GM18499 (cell line): Measurements from ENCODE around the gene SPTAN1.
"Not testable (repeated sequence)": the region's sequence is repeated elsewhere in the genome, so short reads cannot be mapped to it uniquely, and the experiment has no call there.

Source experiments
- ATAC-seq: cut with Tn5 transposase; IDR thresholded peaks from one replicate; pipeline ENCODE4 v1.9.1; 2021; ENCODE audit warnings: moderate number of reproducible peaks; ENCODE audit not compliant: insufficient read depth, unreplicated experiment

Gene SPTAN1

GRCh38 chr9:128653908-128654307 lies 101.5 kb downstream of the SPTAN1 start:
- no peak for ATAC-seq

- no peak for ATAC-seq
Measured at GRCh38 chr9:128654481-128654880, 102.1 kb downstream of the SPTAN1 start.

- ATAC-seq, result peak; percentile 59
Measured at GRCh38 chr9:128656416-128657343, 104.3 kb downstream of the SPTAN1 start, which contains the start of gene DYNC2I2. Gene DYNC2I2, minus strand, starts transcription at chr9:128656847. Its CDS starts 121 bp downstream, at chr9:128656726.

GRCh38 chr9:128657344-128657704 lies 104.9 kb downstream of the SPTAN1 start:
- ATAC-seq, result no peak

- ATAC-seq, result no peak
Measured at GRCh38 chr9:128657796-128658195, 105.4 kb downstream of the SPTAN1 start.

GRCh38 chr9:128666481-128666941 lies 114.1 kb downstream of the SPTAN1 start:
- ATAC-seq, result not testable (repeated sequence)

- ATAC-seq, result no peak
Measured at GRCh38 chr9:128669786-128670185, 117.4 kb downstream of the SPTAN1 start.

GRCh38 chr9:128675382-128675781 lies 123.0 kb downstream of the SPTAN1 start:
- ATAC-seq, result no peak

- no peak for ATAC-seq
Measured at GRCh38 chr9:128677794-128678193, 125.4 kb downstream of the SPTAN1 start.
